ENCODE data around the gene ITGB1.

GRCh38 chr10:32890444-32890843 is 67.6 kb downstream of the ITGB1 start:
- TF ChIP-seq CTCF (conservative IDR thresholded peaks at IDR 0.05; ENCODE audit: low read depth in 2 of 2), result no peak
- no peak for TF ChIP-seq STAT1 (IDR thresholded peaks at IDR 0.05; ENCODE audit: unreplicated experiment)
- no peak for TF ChIP-seq CREB1 (CRISPR knock-in tag; IDR thresholded peaks at IDR 0.05; ENCODE audit: low read depth)
- TF ChIP-seq EZH2phosphoT487 (IDR thresholded peaks at IDR 0.05; ENCODE audit: unreplicated experiment), result no peak
- TF ChIP-seq, protein P1, sequence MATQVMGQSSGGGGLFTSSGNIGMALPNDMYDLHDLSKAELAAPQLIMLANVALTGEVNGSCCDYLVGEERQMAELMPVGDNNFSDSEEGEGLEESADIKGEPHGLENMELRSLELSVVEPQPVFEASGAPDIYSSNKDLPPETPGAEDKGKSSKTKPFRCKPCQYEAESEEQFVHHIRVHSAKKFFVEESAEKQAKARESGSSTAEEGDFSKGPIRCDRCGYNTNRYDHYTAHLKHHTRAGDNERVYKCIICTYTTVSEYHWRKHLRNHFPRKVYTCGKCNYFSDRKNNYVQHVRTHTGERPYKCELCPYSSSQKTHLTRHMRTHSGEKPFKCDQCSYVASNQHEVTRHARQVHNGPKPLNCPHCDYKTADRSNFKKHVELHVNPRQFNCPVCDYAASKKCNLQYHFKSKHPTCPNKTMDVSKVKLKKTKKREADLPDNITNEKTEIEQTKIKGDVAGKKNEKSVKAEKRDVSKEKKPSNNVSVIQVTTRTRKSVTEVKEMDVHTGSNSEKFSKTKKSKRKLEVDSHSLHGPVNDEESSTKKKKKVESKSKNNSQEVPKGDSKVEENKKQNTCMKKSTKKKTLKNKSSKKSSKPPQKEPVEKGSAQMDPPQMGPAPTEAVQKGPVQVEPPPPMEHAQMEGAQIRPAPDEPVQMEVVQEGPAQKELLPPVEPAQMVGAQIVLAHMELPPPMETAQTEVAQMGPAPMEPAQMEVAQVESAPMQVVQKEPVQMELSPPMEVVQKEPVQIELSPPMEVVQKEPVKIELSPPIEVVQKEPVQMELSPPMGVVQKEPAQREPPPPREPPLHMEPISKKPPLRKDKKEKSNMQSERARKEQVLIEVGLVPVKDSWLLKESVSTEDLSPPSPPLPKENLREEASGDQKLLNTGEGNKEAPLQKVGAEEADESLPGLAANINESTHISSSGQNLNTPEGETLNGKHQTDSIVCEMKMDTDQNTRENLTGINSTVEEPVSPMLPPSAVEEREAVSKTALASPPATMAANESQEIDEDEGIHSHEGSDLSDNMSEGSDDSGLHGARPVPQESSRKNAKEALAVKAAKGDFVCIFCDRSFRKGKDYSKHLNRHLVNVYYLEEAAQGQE (IDR thresholded peaks at IDR 0.05; ENCODE audit: unreplicated experiment), result no peak
- TF ChIP-seq EZH2 (IDR thresholded peaks at IDR 0.05; ENCODE audit: low read depth, unreplicated experiment), result no peak
- TF ChIP-seq ZNF114 (CRISPR knock-in tag; IDR thresholded peaks at IDR 0.05), result no peak
- TF ChIP-seq JUNB (IDR thresholded peaks at IDR 0.05; ENCODE audit: unreplicated experiment), result no peak
